Fibroblast of peridontal ligament (primary cell): ENCODE measurements around the gene SLC23A2.
"Not testable (repeated sequence)": the region's sequence is repeated elsewhere in the genome, so short reads cannot be mapped to it uniquely, and the experiment has no call there.

ENCODE experiments used
- DNase-seq: peaks from one replicate; pipeline ENCODE4 v3.0.0-alpha.2; 2010; ENCODE audit errors: extremely low read depth

The SLC23A2 gene

DNA sequence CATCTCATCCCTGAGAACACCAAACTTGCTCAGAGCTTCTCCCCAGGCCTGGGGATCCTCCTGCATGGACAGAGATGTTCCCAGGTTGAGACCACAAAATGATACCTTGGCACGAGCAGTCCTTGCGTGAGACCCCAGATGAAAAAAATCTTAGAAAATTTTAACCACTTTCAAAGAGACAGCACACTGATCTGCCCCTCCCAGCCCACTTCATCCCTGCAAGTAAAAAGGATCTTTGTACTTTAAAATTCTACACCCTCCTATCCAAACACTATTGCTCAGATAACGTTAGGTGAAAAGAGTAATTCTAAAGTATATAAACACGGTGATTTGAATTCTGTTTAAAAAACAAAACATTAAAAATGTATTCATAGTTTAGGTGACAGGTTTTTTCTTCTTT lies 98.5 kb downstream of the SLC23A2 start:
- no peak for DNase-seq

DNA sequence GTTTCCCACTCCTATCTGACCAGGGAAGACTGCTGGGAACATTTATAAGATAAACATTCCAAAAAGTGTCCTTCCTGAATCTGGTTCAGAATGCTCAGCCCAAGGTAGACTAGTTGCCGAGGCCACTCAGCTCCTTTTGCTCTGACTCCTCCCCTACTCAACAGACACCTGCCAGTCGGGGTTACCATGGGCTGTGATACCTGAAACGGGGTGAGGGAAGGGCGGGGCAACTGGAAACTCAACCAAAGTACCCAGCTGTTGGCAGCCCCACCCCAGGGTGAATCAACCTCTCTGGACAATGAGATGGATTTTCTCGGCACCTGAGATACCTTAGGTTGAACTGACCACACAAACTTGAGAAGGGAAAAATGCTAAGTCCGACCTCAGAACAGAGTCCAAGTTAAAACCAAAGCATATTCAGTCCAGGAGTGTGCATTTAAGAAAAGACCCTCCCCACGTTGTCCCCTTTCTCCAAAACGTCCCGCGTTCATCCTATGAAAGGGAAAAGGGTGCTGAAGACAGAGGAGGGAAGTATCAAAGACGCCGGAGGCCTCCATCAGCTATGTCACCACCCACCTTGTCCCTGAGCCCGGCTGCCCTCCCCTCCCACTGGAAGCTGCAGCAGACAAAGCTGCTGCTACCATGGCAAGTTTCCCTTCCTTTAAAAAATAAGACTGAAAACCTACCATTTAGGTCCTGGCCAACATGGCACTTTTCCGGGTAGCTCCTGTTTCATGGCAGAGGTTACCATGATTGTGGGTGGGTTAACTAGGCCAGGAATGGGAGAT lies 100.1 kb downstream of the SLC23A2 start:
- DNase-seq = no peak

- peak; percentile 65 for DNase-seq
These were observed 102.7 kb downstream of the SLC23A2 start for GRCh38 chr20:4898282-4899244.

- DNase-seq = no peak
These were observed 103.7 kb downstream of the SLC23A2 start for GRCh38 chr20:4897600-4897999.

DNA sequence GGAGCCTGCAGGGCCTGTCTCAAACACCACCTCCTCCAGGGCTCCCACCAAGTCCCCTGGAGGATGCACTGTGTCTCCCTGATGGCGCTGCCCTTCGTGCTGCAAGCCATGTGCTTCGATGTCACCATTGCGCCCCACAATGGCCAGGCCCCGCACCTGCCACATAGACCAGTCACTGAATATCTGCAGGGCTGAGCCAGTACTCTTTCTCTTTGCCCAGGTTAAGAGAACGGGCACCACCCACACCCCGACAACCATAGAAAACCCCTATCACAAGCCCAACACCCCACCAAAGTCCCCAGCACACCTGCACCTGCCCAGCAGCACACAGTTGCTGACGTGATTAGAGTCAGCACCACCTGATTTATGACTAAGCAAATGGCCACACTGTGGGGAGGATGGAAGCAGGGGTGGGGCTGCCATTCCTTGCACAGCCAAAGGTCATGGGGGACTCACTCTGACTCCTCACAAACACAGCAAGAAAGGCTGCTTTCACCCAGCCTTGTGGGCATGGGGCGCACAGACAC lies 104.3 kb downstream of the SLC23A2 start:
- no peak for DNase-seq

DNA sequence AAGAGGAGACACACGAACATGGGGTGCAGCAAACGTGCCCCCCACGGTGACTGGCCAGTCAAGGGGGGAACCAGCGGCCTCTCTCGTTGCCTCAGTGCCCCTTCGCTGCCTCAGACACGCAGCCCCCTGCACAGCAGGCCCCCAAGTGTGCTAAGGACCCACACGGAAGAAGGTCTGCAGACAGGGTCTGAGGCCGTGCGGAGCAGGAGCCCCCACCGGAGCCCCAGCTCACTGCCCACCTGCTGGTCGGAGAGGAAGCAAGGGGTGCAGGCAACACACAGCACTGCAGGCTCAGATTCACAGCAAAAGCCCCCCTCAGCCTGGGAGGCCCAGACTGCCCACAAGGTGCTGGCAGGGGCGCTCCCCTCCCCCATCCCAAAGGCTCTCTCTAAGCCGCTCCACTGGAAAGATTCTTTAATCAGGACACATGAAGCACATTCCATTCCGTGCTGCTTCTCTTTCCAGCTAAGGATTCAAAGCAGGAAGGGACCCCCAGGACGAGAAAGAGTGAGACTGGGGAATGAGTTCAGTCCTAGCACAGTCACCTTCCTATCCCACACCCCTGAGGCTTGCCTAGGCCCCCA lies 105.1 kb downstream of the SLC23A2 start:
- no peak for DNase-seq

DNA sequence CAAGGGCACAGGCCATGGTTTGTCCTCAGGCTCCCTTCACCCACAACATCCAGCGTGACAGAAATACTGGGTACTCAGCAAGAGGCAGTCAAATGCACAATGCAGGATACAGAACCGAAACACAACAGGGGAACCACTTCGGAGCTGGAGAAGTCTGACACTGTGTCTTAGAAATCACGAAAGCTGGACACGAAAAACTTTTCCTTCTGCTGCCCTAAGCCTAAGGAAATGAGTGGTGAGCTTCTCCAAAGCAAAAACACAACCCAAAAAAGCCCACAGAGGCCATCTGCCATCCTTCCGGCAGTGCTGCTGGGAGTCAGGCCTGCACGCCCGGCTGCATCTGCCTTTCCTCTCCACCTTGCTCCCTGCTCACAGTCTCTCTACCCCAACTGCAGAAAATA lies 106.3 kb downstream of the SLC23A2 start:
- no peak for DNase-seq

GRCh38 chr20:4894409-4894808 lies 106.9 kb downstream of the SLC23A2 start:
- no peak for DNase-seq

DNA sequence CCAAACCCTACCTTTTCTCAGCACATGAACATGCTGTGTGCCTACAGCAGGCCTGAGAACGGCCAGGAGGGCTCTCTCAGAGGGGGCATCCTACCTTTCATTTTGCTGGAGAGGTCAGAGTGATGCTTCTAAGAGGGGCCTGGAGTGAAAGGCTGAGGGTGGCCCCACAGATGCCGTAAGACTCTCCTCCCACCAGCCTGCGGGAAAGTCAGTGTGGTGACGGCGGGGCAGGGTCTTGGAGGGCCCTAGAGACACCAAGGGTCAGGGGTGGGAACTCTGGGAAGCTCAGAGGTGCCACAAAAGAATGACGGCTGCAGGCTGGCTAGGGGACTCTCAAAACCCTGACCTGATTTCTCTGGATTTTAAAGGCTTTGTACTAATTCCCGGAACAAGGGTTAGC lies 107.6 kb downstream of the SLC23A2 start:
- no peak for DNase-seq

DNA sequence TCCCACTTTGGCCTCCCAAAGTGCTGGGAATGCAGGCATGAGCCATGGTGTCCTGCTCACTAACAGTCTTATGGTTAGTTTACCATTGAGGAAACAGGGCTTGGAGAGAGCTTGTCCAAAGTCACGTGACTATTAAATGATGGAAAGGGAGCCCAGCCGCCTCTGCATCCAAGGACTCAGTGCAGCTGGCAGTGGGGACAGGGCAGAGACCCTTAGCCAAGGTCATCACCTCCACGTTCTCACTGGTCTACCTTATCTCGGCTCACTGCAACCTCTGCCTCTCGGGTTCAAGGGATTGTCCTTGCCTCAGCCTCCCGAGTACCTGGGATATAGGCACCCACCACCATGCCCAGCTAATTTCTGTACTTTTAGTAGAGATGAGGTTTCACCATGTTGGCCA lies 109.3 kb downstream of the SLC23A2 start:
- no peak for DNase-seq

DNA sequence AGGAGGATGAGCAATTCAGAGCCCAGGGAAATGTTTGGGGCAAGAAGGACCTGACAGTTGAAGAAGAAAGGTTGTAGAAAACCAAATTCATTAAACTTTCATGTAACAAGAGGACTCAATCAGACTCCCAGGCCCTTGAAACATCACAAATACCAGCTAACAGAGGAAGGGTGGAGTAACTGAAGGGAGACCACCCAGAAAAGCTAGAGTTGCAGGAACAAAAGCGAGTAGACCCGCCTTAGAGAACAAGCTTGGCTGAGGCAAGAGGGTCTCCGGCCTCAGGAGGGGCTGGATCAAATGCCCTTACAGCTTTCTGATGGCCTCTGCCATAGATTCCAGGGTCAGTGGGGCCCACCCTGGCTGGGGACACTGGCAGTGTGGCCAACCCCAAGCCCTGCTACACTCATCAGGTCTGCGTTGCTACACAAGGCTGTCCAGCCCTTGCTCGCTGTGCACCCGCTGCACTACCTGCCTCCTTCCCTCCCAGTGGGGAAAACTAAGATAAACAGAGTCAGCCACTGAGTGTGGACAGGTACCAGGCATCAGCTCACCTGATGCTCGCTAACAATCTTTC lies 110.0 kb downstream of the SLC23A2 start:
- DNase-seq = no peak

- DNase-seq = no peak
These were observed 111.9 kb downstream of the SLC23A2 start for GRCh38 chr20:4889446-4889845.

- no peak for DNase-seq
These were observed 113.7 kb downstream of the SLC23A2 start for GRCh38 chr20:4887586-4887985.

DNA sequence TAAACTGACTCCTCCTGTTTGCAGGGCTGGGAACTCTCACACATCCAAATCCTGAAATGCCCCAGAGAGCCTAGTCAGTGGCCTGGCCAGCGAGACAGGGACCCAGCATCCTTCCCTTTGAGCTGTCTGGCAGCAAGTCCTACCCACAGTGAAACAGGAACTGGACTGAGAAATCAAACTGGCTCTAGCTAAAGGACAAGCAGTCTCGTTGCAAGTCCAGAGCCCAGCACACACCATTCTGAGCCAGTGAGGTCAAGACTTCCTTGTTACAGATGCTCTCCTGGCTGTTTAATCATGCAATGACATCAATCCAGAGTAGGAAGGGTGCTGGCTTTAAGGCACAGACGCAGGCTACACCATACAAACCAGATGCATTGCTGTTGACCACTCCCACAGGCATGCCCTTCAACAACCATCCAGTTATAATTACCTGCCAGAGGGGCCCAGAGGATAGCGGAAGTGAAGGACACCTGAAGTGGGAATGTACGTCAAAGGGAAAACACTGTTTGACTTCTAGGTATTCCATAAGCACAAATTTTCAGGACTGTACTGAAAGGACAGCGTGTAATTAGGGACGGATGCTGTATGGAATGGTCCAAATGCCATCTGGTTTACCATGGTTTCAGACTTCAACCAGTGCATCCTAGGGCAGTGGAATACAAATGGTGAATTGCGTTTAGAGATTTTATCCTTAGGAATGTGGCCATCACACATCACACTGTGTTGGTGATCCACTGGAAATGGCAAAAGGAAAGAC lies 114.4 kb downstream of the SLC23A2 start:
- DNase-seq = no peak

DNA sequence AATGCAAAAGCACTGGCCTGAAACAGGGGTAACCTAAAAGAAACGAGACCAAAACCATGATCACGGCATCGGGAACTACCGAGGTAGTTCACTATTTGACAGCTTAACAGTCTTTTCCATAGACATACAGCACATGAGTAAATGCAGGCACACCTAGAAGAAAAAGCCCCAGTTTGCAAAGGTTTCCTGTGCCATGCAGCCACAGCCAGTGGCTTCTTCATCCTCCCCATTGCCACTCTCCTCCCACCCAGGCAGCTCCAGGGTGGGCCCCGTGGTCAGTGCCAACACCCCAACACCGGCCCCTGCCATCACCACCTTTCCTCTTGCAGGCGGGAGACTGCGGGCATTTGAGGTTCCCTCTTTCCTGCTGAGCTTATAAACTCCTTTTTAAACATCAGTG lies 115.4 kb downstream of the SLC23A2 start:
- no peak for DNase-seq

DNA sequence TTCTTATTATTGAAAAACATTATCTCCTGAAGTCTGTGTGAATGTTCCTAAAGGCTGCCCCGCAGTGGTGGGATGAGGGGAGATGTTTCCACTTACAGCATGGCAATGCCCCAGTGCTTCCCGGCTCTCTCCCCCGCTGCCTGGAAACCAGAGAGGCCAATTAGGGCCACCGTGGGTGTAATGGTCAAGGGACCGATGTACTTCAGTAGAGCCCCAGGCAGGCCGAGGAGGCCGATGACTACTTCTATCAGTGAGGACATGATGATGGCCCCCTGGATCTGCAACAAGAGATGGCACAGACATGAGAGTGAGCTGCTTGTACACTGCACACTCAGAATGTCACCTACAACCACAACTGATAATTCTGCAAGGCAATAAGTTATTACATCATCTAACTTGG lies 117.8 kb downstream of the SLC23A2 start:
- no peak for DNase-seq

DNA sequence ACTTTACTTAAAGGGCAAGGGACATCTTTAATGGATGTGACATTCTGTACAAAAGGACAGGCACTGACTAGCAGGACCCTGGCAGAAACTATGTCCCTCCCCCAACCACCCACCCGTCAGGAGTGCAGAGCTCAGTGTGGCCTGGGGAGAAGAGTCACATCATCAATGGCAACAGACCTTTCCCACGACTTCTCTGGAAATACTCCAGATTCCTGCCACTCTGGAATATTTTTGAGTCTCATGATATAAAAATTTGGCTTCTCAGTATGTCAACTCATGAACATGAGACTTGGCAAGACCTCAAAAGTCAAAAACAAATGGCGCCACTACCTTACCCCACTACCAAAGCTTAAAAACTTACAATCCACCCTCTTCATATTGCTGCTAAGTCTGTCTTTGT lies 118.3 kb downstream of the SLC23A2 start:
- DNase-seq = no peak

GRCh38 chr20:4881006-4881730 lies 120.1 kb downstream of the SLC23A2 start:
- no peak for DNase-seq

DNA sequence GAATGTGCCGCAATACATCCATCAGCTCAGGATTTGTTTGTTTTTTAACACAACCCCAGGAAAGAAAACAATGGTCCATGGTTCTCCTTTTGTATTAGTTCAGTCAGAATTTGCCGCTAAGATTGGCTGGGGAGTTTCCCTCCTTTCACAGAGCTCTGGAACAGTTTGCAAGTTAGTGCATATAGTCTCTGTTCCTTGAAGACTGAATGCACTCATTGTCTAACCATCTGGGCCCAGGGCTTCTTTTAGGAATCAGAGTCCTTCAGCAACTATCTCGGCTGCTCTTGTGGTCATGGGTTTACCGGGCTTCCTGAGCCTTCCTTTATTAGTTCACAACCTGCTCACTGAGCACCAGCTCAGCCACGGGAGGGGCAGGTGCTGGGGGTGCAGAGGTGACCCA lies 121.3 kb downstream of the SLC23A2 start:
- DNase-seq = no peak

DNA sequence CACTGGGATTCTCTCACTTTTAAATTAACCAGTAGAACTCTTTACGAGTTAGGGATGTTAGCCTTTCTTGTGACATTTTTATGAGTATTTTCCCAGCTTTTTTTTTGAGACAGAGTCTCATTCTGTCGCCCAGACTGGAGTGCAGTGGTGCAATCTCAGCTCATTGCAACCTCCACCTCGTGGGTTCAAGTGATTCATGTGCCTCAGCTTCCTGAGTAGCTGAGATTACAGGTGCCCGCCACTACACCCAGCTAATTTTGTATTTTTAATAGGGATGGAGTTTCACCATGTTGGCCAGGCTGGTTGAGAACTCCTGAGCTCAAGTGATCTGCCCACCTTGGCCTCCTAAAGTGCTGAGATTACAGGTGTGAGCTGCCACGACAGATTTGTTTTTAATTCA lies 123.2 kb downstream of the SLC23A2 start:
- DNase-seq = not testable (repeated sequence)

DNA sequence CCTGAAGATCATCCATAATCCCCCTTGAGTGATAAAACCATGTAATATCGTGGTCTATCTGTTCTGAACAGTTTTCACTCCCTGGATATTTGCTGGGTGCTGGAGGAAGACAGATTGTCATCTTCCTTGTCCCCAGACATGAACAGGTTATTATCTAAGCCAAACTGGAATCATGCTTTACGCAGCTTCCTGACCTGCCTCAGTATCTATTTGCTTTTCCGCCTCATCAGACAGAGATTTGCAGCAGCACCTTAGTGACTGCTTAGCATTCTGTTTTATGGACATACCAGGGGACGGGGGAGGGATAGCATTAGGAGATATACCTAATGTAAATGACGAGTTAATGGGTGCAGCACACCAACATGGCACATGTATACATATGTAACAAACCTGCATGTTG lies 124.6 kb downstream of the SLC23A2 start:
- DNase-seq = no peak
